CD4-positive, alpha-beta T cell treated with Interleukin-1 beta for 1 hour (primary cell): Measurements from ENCODE around the gene LINC00632.

Experiments
- DNase-seq, 2 donors: peaks; one replicate each; pipeline ENCODE4 v3.0.0-alpha.2; 2020 to 2022

Gene LINC00632

DNA sequence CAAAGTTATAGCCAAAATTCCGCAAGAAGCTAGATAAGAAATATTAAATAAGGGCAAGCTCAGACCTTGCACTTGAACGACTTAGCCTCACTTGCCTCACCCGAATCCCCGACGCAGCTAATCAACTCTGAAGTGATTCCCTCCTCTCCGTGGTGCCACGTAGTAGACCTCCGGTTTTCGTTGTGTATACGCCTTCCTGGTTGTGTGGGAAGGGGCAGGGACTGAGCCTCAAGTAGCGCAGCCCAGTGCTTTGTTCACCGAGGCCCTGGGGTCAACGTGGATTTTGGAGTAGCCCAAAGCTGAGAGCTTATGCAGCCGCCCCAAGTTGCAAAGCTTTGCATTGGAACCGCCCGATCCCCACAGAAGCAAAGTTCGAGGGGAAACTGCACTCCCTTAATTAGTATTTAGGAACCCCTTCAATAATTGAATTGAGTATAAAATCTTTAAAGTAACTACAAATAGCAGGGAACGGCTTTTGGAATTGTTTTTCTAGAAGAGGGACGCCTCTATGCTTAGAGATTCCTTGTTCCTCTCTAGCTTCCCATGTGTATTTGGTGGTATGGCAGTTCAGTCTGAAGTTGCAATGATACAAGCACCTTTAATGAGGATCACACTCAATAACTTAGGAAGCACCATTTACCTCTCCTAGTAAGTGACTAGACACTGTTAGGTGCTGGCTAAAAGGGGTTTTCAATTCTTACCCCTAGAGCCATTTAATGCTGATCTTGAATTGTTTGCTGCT, 55.7 kb downstream of the LINC00632 start:
- no peak for DNase-seq

DNA sequence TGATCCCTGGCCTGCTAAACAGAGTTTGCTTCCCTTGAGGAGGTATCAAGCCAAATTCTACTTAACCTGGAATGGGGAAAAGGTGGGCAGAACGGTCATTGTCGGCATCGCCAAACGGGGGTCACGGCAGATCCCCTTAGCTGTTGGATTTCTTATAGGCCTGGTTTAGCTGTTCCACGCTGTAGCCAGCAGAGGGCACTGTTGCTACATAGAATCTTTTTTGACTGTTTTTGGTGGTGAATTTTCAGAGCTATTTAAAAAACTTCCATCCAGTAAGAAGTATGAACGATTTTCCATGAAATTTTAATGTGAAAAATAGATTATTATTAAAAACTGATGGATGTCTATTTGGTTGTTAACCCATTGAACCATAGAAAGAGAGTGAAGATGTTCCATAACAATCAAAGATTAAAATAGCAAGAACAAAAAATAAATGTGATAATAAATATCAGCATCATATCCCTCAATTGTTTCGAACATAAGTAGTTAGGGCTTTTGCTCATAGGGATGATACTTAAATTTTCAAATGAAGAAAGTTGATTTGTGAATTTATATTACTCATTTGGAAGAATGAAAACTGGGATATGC, 56.6 kb downstream of the LINC00632 start:
- peak; percentile 19 to 36 for DNase-seq

GRCh38 chrX:140767646-140768045, 58.1 kb downstream of the LINC00632 start:
- DNase-seq: no peak

DNA sequence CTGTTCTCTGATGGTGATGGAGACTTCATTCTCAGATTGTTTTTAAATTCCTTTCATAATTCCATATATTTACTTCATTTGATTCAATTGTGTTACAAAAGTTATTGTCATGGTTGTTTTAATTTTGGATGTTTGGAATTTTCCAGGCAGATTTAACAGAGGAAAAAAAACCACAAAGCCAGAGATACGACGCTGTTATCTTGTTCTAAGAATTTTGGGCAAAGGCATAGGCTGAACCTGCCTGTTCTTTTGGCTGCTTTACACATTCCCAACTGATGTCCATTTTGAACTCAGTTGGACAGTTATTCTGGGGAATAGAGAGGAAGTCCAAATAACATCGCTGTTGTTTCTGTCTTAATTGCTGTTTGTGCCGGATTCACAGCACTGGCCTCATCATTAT, 65.7 kb downstream of the LINC00632 start:
- no peak for DNase-seq

GRCh38 chrX:140776320-140776719, 66.8 kb downstream of the LINC00632 start:
- DNase-seq: no peak

DNA sequence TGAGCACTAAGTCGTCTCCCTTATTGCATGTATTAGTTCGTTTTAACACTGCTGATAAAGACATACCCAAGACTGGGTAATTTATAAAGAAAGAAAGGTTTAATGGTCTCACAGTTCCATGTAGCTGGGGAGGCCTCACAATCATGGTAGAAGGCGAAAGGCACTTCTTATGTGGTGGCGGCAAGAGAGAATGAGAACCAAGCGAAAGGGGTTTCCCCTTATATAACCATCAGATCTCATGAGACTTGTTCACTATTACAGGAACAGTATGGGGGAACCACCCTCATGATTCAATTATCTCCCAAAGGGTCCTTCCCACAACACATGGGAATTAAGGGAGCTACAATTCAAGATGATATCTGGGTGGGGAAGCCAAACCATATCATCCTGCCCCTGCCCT, 85.1 kb downstream of the LINC00632 start:
- no peak for DNase-seq

GRCh38 chrX:140799216-140799615, 89.7 kb downstream of the LINC00632 start:
- DNase-seq: no peak

DNA sequence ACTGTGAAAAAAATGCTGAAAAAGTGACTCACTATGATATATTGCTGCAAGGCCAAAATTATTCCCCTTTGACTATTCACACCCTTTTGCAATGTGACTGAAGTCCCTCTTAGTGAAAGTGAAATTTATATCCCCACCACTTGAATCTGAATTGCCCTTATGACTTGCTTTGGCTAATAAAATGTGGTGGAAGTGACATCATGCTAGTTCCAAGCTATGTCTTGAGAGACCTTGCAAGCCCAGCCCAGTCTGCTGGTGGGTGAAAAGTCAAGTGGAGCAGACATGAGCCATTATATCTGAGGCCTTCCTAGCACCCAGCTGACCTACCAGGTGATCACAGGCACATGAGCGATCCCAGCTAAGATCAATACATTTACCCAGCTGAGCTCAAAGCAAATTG, 94.7 kb downstream of the LINC00632 start:
- no peak for DNase-seq

DNA sequence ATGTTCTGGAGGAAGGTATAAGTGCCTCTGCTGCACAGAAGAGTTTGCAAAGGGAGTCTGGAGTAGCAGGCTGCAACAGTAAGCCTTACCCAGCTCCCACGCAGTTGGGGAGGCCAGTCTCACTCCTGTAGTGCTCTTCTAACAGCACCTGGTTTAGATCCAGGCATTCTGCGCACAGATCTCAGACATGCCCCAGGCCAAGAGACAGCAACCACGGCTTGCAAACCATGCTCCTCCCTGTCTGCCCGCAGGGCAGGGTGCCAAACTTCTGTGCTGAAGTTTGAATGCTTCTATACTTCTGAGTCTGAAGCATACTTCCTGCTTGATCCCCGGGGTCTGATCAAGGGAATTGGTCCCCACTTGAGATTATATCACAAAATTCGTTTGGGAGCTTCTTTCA, 106.3 kb downstream of the LINC00632 start:
- DNase-seq: no peak

GRCh38 chrX:140817943-140818342, 108.4 kb downstream of the LINC00632 start:
- DNase-seq: no peak

- DNase-seq: no peak
These were observed 111.7 kb downstream of the LINC00632 start for GRCh38 chrX:140821280-140821679.

GRCh38 chrX:140822184-140822583, 112.6 kb downstream of the LINC00632 start:
- DNase-seq: no peak

DNA sequence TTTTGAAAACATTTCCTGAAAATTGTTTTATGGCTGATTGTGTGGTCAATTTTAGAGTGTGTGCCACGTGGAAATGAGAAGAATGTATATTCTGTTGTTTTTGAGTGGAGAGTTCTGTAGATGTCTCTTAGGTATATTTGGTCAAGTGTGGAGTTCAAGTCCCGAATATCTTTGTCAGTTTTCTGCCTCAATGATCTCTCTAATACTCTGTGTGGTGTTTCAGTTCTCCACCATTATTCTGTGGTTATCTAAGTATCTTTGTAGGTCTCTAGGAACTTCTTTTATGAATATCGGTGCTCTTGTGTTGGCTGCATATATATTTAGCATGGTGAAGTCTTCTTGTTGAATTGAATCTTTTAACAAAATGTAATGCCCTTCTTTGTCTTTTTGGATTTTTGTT, 113.3 kb downstream of the LINC00632 start:
- DNase-seq: no peak

GRCh38 chrX:140836874-140837273, 127.3 kb downstream of the LINC00632 start:
- DNase-seq: no peak
